ENCODE results near the gene NRBP1.

Gene NRBP1

GRCh38 chr2:27448381-27448780 lies 19.9 kb downstream of the NRBP1 start:
- no peak overlapping the region for H3K4ac ChIP-seq (ENCODE audit: low read depth in 1 of 2, low read length in 2 of 2)
- H3K79me1 ChIP-seq (replicated peaks; ENCODE audit: low read length, poor library complexity, severe bottlenecking), result no peaks in the 10 kb centered on the region
- H3K36me3 ChIP-seq (ENCODE audit: control insufficient read depth in 1 of 2, insufficient read depth in 2 of 2, low read depth in 1 of 2, low read length in 2 of 2), result peaks cover 39 to 75% of the 10 kb centered on the region in 2 experiments
- WGBS, result 66% methylated on average over 3 of the region's 3 CpGs
- H3K27ac ChIP-seq (ENCODE audit: low read length, poor library complexity, severe bottlenecking), result no peak overlapping the region
- H3K4me1 ChIP-seq (ENCODE audit: control insufficient read depth, insufficient read depth, low read depth, low read length), result no peaks in the 10 kb centered on the region
- H3K9ac ChIP-seq (ENCODE audit: low read length), result no peak overlapping the region
- no peak overlapping the region for H3K14ac ChIP-seq (ENCODE audit: low read length in 2 of 2)
- no peak overlapping the region for H2AFZ ChIP-seq (ENCODE audit: low read depth, low read length)
- H4K8ac ChIP-seq (ENCODE audit: low read length), result no peak overlapping the region
- no peak overlapping the region for H2BK15ac ChIP-seq (ENCODE audit: low read depth, poor library complexity, severe bottlenecking)
- H3K23ac ChIP-seq (ENCODE audit: low read length in 2 of 2), result no peak overlapping the region
- no peak overlapping the region for H3K4me2 ChIP-seq (ENCODE audit: low read length, poor library complexity, severe bottlenecking)
- DNase-seq, result no peak
- H3K4me3 ChIP-seq (ENCODE audit: insufficient read depth in 1 of 2, low read depth in 1 of 2, low read length in 2 of 2), result no peak overlapping the region
- no peak overlapping the region for H2AK5ac ChIP-seq (ENCODE audit: low read length, severe bottlenecking)
- no peaks in the 10 kb centered on the region for H3K27me3 ChIP-seq (ENCODE audit: control insufficient read depth in 1 of 2, insufficient read depth in 1 of 2, low read length in 2 of 2)
- no peak overlapping the region for H4K91ac ChIP-seq (ENCODE audit: low read length)
- H2BK5ac ChIP-seq (ENCODE audit: low read depth, low read length, poor library complexity, severe bottlenecking), result no peak overlapping the region
- H3K18ac ChIP-seq (ENCODE audit: low read depth in 1 of 2, low read length in 2 of 2), result no peak overlapping the region
- H3K9me3 ChIP-seq (ENCODE audit: control insufficient read depth, low read length), result no peaks in the 10 kb centered on the region
- H2BK12ac ChIP-seq (ENCODE audit: low read length in 2 of 2), result no peak overlapping the region
- H2BK120ac ChIP-seq (ENCODE audit: low read depth, low read length), result no peak overlapping the region

- Histone ChIP-seq H2BK120ac (ENCODE audit: low read depth, low read length) (no peak overlapping the region), H3K27ac (ENCODE audit: low read length, poor library complexity, severe bottlenecking) (no peak overlapping the region), H2BK5ac (ENCODE audit: low read depth, low read length, poor library complexity, severe bottlenecking) (no peak overlapping the region), H3K4ac (ENCODE audit: low read depth in 1 of 2, low read length in 2 of 2) (no peak overlapping the region), H3K18ac (ENCODE audit: low read depth in 1 of 2, low read length in 2 of 2) (no peak overlapping the region), H3K4me2 (ENCODE audit: low read length, poor library complexity, severe bottlenecking) (no peak overlapping the region), H3K9me3 (ENCODE audit: control insufficient read depth, low read length) (no peaks in the 10 kb centered on the region), H2BK12ac (ENCODE audit: low read length in 2 of 2) (no peak overlapping the region), H3K4me3 (ENCODE audit: insufficient read depth in 1 of 2, low read depth in 1 of 2, low read length in 2 of 2) (no peak overlapping the region), H3K23ac (ENCODE audit: low read length in 2 of 2) (no peak overlapping the region), H3K27me3 (ENCODE audit: control insufficient read depth in 1 of 2, insufficient read depth in 1 of 2, low read length in 2 of 2) (no peaks in the 10 kb centered on the region), H3K14ac (ENCODE audit: low read length in 2 of 2) (no peak overlapping the region), H4K8ac (ENCODE audit: low read length) (no peak overlapping the region), H3K79me1 (replicated peaks; ENCODE audit: low read length, poor library complexity, severe bottlenecking) (no peaks in the 10 kb centered on the region), H2AK5ac (ENCODE audit: low read length, severe bottlenecking) (no peak overlapping the region), H4K91ac (ENCODE audit: low read length) (no peak overlapping the region), H3K9ac (ENCODE audit: low read length) (no peak overlapping the region), H3K4me1 (ENCODE audit: control insufficient read depth, insufficient read depth, low read depth, low read length) (no peaks in the 10 kb centered on the region), H2AFZ (ENCODE audit: low read depth, low read length) (no peak overlapping the region), H3K36me3 (ENCODE audit: control insufficient read depth in 1 of 2, insufficient read depth in 2 of 2, low read depth in 1 of 2, low read length in 2 of 2) (peaks cover 42 to 78% of the 10 kb centered on the region in 2 experiments), H2BK15ac (ENCODE audit: low read depth, poor library complexity, severe bottlenecking) (no peak overlapping the region)
- 100% methylated on average over 1 of the region's 1 CpG for WGBS
- no peak for DNase-seq
These were observed 22.7 kb downstream of the NRBP1 start for GRCh38 chr2:27451095-27451494.

- Histone ChIP-seq H3K27ac (ENCODE audit: low read length, poor library complexity, severe bottlenecking) (no peak overlapping the region), H3K79me1 (replicated peaks; ENCODE audit: low read length, poor library complexity, severe bottlenecking) (no peaks in the 10 kb centered on the region), H3K4me1 (ENCODE audit: control insufficient read depth, insufficient read depth, low read depth, low read length) (no peaks in the 10 kb centered on the region), H2BK12ac (ENCODE audit: low read length in 2 of 2) (no peak overlapping the region), H3K9me3 (ENCODE audit: control insufficient read depth, low read length) (no peaks in the 10 kb centered on the region), H3K14ac (ENCODE audit: low read length in 2 of 2) (no peak overlapping the region), H3K4me3 (ENCODE audit: insufficient read depth in 1 of 2, low read depth in 1 of 2, low read length in 2 of 2) (no peak overlapping the region), H2AK5ac (ENCODE audit: low read length, severe bottlenecking) (no peak overlapping the region), H3K36me3 (ENCODE audit: control insufficient read depth in 1 of 2, insufficient read depth in 2 of 2, low read depth in 1 of 2, low read length in 2 of 2) (peaks cover 50 to 86% of the 10 kb centered on the region in 2 experiments), H3K27me3 (ENCODE audit: control insufficient read depth in 1 of 2, insufficient read depth in 1 of 2, low read length in 2 of 2) (no peaks in the 10 kb centered on the region), H2AFZ (ENCODE audit: low read depth, low read length) (no peak overlapping the region), H2BK15ac (ENCODE audit: low read depth, poor library complexity, severe bottlenecking) (no peak overlapping the region), H3K23ac (ENCODE audit: low read length in 2 of 2) (no peak overlapping the region), H3K4ac (ENCODE audit: low read depth in 1 of 2, low read length in 2 of 2) (no peak overlapping the region), H4K91ac (ENCODE audit: low read length) (no peak overlapping the region), H2BK120ac (ENCODE audit: low read depth, low read length) (no peak overlapping the region), H4K8ac (ENCODE audit: low read length) (no peak overlapping the region), H3K4me2 (ENCODE audit: low read length, poor library complexity, severe bottlenecking) (no peak overlapping the region), H3K18ac (ENCODE audit: low read depth in 1 of 2, low read length in 2 of 2) (no peak overlapping the region), H2BK5ac (ENCODE audit: low read depth, low read length, poor library complexity, severe bottlenecking) (no peak overlapping the region), H3K9ac (ENCODE audit: low read length) (no peak overlapping the region)
- 91% methylated on average over 7 of the region's 7 CpGs for WGBS
- no peak for DNase-seq
These were observed 25.5 kb downstream of the NRBP1 start for GRCh38 chr2:27453968-27454367.

GRCh38 chr2:27461118-27461517 lies 32.7 kb downstream of the NRBP1 start:
- Histone ChIP-seq H3K9me3 (ENCODE audit: control insufficient read depth, low read length) (no peaks in the 10 kb centered on the region), H3K4me2 (ENCODE audit: low read length, poor library complexity, severe bottlenecking) (no peak overlapping the region), H4K8ac (ENCODE audit: low read length) (no peak overlapping the region)

More at GRCh38 chr2:27461118-27461517, 32.7 kb downstream of the NRBP1 start:
- Histone ChIP-seq H2BK12ac (ENCODE audit: low read length in 2 of 2) (no peak overlapping the region), H3K23ac (ENCODE audit: low read length in 2 of 2) (no peak overlapping the region), H3K4me3 (ENCODE audit: insufficient read depth in 1 of 2, low read depth in 1 of 2, low read length in 2 of 2) (no peak overlapping the region), H2BK15ac (ENCODE audit: low read depth, poor library complexity, severe bottlenecking) (no peak overlapping the region), H3K79me1 (replicated peaks; ENCODE audit: low read length, poor library complexity, severe bottlenecking) (no peaks in the 10 kb centered on the region), H3K14ac (ENCODE audit: low read length in 2 of 2) (no peak overlapping the region), H3K27me3 (ENCODE audit: control insufficient read depth in 1 of 2, insufficient read depth in 1 of 2, low read length in 2 of 2) (no peaks in the 10 kb centered on the region), H2BK120ac (ENCODE audit: low read depth, low read length) (no peak overlapping the region), H3K18ac (ENCODE audit: low read depth in 1 of 2, low read length in 2 of 2) (no peak overlapping the region), H4K91ac (ENCODE audit: low read length) (no peak overlapping the region), H2AFZ (ENCODE audit: low read depth, low read length) (no peak overlapping the region), H3K36me3 (ENCODE audit: control insufficient read depth in 1 of 2, insufficient read depth in 2 of 2, low read depth in 1 of 2, low read length in 2 of 2) (peaks cover 34 to 77% of the 10 kb centered on the region in 2 experiments), H3K4me1 (ENCODE audit: control insufficient read depth, insufficient read depth, low read depth, low read length) (peaks cover 3% of the 10 kb centered on the region), H2AK5ac (ENCODE audit: low read length, severe bottlenecking) (no peak overlapping the region), H3K4ac (ENCODE audit: low read depth in 1 of 2, low read length in 2 of 2) (no peak overlapping the region), H2BK5ac (ENCODE audit: low read depth, low read length, poor library complexity, severe bottlenecking) (no peak overlapping the region), H3K9ac (ENCODE audit: low read length) (no peak overlapping the region), H3K27ac (ENCODE audit: low read length, poor library complexity, severe bottlenecking) (no peak overlapping the region)
- DNase-seq, result no peak
- 96% methylated on average over 8 of the region's 8 CpGs for WGBS

Data from mesenchymal stem cell (in vitro differentiated cells and primary cell).